GM06990 (cell line): ENCODE measurements around the gene MAPKBP1.
"Not testable (repeated sequence)": the region's sequence is repeated elsewhere in the genome, so short reads cannot be mapped to it uniquely, and the experiment has no call there.

ENCODE experiments used
- DNase-seq: peaks from one replicate; pipeline ENCODE4 v3.0.0-alpha.2; 2011; ENCODE audit not compliant: insufficient read length; ENCODE audit errors: extremely low read depth
- H3K27me3 ChIP-seq: replicated peaks from 2 replicates; pipeline ENCODE4 v1.6.0; 2011; ENCODE audit warnings: low read length; ENCODE audit not compliant: control insufficient read depth, insufficient read depth
- H3K36me3 ChIP-seq: 2 replicates; pipeline ENCODE4 v1.5.1; 2011; ENCODE audit warnings: low read length; ENCODE audit not compliant: control insufficient read depth, insufficient read depth
- H3K4me3 ChIP-seq: replicated peaks from 2 replicates; pipeline ENCODE4 v1.5.1; 2011; ENCODE audit warnings: low read depth, mild to moderate bottlenecking, control low read depth, low read length
- TF ChIP-seq, protein P1 (sequence below): IDR thresholded peaks from 2 replicates; pipeline ENCODE4 v1.5.1; 2011; ENCODE audit warnings: low read length, control low read depth, mild to moderate bottlenecking, inconsistent platforms; ENCODE audit not compliant: insufficient read depth, poor library complexity, severe bottlenecking

The MAPKBP1 gene, protein sequence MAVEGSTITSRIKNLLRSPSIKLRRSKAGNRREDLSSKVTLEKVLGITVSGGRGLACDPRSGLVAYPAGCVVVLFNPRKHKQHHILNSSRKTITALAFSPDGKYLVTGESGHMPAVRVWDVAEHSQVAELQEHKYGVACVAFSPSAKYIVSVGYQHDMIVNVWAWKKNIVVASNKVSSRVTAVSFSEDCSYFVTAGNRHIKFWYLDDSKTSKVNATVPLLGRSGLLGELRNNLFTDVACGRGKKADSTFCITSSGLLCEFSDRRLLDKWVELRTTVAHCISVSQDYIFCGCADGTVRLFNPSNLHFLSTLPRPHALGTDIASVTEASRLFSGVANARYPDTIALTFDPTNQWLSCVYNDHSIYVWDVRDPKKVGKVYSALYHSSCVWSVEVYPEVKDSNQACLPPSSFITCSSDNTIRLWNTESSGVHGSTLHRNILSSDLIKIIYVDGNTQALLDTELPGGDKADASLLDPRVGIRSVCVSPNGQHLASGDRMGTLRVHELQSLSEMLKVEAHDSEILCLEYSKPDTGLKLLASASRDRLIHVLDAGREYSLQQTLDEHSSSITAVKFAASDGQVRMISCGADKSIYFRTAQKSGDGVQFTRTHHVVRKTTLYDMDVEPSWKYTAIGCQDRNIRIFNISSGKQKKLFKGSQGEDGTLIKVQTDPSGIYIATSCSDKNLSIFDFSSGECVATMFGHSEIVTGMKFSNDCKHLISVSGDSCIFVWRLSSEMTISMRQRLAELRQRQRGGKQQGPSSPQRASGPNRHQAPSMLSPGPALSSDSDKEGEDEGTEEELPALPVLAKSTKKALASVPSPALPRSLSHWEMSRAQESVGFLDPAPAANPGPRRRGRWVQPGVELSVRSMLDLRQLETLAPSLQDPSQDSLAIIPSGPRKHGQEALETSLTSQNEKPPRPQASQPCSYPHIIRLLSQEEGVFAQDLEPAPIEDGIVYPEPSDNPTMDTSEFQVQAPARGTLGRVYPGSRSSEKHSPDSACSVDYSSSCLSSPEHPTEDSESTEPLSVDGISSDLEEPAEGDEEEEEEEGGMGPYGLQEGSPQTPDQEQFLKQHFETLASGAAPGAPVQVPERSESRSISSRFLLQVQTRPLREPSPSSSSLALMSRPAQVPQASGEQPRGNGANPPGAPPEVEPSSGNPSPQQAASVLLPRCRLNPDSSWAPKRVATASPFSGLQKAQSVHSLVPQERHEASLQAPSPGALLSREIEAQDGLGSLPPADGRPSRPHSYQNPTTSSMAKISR (N-terminal part only)

DNA sequence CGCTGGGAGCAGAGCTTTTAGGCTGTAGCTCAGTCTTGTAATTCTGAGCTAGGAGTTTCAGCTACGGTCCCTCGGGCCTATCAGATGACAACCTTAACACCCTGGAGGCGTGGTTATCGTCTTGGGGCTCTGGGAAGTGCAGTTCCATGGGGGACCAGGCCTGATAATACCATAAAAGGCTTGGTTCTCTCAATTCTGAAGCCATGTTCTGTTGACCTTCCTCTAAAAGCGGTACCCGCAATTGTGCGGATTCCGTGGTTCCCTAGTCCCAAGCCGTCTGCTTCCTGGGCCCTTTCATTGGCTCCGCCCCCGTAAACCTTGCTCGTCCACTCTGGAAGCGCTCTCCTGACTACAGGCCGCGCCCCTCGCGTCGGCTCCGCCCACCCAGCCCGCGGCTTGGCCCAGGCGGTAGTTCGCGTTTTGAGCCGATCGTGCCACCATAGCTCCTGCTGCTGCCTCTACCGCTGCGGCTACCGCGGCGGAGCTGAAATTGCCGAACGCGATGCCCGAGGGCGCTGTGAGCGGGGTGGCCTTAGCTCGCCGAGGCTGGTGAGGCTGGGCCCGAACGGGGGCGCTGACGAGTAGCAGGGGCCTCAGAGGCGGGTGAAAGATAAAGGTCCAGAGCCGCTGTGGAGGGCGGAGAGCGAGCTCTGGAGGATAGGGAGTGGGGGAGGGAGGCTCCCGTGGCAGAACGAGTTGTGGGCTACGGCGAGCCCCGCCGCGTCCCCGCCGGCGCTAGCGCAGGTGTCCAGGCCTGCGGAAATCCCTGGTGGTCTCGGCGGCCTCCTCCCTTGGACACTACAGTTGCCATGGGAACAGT, at the start of gene MAPKBP1:
MAPKBP1 (plus strand) TSS at position 423 of the 820 bp plus-strand sequence. CDS start 792 bp downstream, outside the sequence.
- no peaks in the 10 kb centered on the region for H3K36me3 ChIP-seq
- peak; percentile 100 for DNase-seq
- H3K27me3 ChIP-seq = no peaks in the 10 kb centered on the region
- TF ChIP-seq, protein P1, sequence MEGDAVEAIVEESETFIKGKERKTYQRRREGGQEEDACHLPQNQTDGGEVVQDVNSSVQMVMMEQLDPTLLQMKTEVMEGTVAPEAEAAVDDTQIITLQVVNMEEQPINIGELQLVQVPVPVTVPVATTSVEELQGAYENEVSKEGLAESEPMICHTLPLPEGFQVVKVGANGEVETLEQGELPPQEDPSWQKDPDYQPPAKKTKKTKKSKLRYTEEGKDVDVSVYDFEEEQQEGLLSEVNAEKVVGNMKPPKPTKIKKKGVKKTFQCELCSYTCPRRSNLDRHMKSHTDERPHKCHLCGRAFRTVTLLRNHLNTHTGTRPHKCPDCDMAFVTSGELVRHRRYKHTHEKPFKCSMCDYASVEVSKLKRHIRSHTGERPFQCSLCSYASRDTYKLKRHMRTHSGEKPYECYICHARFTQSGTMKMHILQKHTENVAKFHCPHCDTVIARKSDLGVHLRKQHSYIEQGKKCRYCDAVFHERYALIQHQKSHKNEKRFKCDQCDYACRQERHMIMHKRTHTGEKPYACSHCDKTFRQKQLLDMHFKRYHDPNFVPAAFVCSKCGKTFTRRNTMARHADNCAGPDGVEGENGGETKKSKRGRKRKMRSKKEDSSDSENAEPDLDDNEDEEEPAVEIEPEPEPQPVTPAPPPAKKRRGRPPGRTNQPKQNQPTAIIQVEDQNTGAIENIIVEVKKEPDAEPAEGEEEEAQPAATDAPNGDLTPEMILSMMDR = peak; percentile 89
- H3K4me3 ChIP-seq = peak within 1 kb of the TSS; percentile 90

DNA sequence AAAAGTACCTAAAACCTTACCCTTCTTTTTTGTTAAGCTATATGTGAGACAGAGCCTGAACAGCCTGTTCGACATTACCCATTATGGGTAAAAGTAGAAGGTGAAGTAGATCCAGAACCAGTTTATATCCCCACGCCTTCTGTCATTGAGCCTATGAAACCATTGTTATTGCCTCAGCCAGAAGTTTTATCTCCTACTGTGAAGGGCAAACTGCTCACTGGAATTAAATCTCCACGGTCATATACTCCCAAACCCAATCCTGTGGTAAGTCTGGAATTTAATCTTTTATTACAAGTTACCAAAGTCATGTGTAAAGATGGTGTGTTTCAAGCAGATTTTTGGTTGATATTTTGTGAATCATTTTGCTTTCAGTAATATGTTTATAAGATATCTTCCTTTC, 47.1 kb upstream of the MAPKBP1 start:
- no peak for DNase-seq
- TF ChIP-seq, protein P1 = no peak
- Histone ChIP-seq H3K4me3 (no peak overlapping the region), H3K27me3 (no peaks in the 10 kb centered on the region), H3K36me3 (peaks cover 1% of the 10 kb centered on the region; the same call in 1 of the 2 replicates)

DNA sequence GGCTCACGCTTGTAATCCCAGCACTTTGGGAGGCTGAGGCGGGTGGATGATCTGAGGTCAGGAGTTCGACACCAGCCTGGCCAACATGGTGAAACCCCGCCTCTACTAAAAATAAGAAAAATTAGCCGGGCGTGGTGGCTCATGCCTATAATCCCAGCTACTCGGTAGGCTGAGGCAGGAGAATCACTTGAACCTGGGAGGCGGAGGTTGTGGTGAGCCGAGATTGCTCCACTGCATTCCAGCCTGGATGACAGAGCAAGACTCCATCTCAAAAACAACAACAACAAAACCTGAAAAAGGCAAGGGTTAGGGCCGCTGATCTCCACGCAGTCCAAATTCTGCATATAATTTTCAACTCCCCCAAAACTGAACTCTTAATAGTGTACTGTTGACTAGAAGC, 46.2 kb upstream of the MAPKBP1 start:
- H3K4me3 ChIP-seq, H3K36me3 ChIP-seq, DNase-seq, H3K27me3 ChIP-seq: not testable (repeated sequence)

DNA sequence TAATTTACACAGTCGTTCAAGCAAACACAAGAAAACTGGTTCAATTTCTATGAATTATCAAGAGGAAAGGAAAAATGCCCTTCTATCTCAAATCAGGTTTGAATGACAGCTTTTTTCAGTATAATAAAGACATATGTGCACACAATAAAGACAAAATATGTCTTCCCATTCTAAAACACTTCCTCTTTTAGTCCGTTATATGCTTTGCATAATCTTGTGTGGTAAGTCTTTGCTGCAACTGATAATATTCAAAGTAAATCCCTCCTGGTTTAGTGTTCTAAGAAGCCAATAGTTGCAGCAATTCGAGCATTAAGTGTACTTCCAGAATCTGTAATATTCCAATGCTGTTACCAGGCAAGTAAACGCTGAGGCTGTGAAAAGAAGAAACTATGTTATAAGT, 43.7 kb upstream of the MAPKBP1 start:
- TF ChIP-seq, protein P1 = no peak
- Histone ChIP-seq H3K27me3 (no peaks in the 10 kb centered on the region), H3K4me3 (no peak overlapping the region), H3K36me3 (peaks cover 5% of the 10 kb centered on the region)
- DNase-seq = no peak

DNA sequence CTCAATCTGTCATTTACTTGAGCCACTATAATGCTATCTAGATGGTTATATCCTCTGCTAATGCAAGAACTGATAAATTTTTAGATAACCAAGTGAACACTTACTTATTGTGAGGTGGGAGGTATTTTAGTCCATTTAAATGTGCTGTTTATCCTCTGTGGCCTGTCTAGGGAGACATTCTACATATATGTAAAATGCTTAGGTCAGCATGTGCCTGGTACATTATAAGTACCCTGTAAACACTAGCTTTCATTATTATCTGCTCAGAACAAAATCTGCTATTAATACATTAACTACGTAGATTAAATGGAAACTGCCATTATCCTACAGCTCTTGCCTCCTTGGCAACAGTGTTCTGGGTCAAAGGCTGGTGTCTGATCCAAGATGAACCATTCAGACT, 41.8 kb upstream of the MAPKBP1 start:
- TF ChIP-seq, protein P1 = no peak
- DNase-seq = no peak
- H3K36me3 ChIP-seq = peaks cover 9% of the 10 kb centered on the region

More for the DNA sequence above, 41.8 kb upstream of the MAPKBP1 start:
- Histone ChIP-seq H3K4me3 (no peak overlapping the region), H3K27me3 (no peaks in the 10 kb centered on the region)
